HFF-Myc (cell line): Measurements from ENCODE around the gene TENM4.

ENCODE experiments used
- DNase-seq: peaks from one replicate; pipeline ENCODE4 v3.0.0-alpha.2; 2011; ENCODE audit warnings: low read depth; ENCODE audit errors: extremely low read depth
- H3K4me3 ChIP-seq: replicated peaks from 2 replicates; pipeline ENCODE4 v1.5.1; 2011; ENCODE audit warnings: low read depth, mild to moderate bottlenecking, control low read depth, low read length
- CTCF ChIP-seq: IDR thresholded peaks from 2 replicates; pipeline ENCODE4 v1.5.1; 2012; ENCODE audit warnings: mild to moderate bottlenecking, low read depth, low read length, control low read depth; ENCODE audit errors: missing control alignments

The TENM4 gene

GRCh38 chr11:79070518-79070917 is 370.3 kb downstream of the TENM4 start:
- no peak for DNase-seq
- TF ChIP-seq CTCF = no peak
- no peak overlapping the region for H3K4me3 ChIP-seq

- no peak for TF ChIP-seq CTCF
- DNase-seq = no peak
- no peak overlapping the region for H3K4me3 ChIP-seq
Measured at GRCh38 chr11:79069504-79069903, 371.3 kb downstream of the TENM4 start.

GRCh38 chr11:79068356-79068755 is 372.5 kb downstream of the TENM4 start:
- no peak for DNase-seq
- TF ChIP-seq CTCF = no peak
- no peak overlapping the region for H3K4me3 ChIP-seq

GRCh38 chr11:79067352-79067679 is 373.5 kb downstream of the TENM4 start:
- H3K4me3 ChIP-seq = no peak overlapping the region
- TF ChIP-seq CTCF = no peak
- DNase-seq = no peak

- no peak for TF ChIP-seq CTCF
- DNase-seq = no peak
- H3K4me3 ChIP-seq = no peak overlapping the region
Measured at GRCh38 chr11:79066456-79067351, 374.1 kb downstream of the TENM4 start.

GRCh38 chr11:79062814-79063762 is 377.7 kb downstream of the TENM4 start:
- DNase-seq = no peak
- peak; percentile 62 for TF ChIP-seq CTCF
- H3K4me3 ChIP-seq = no peak overlapping the region
